Measurements from ENCODE around the gene MAP3K4. TPM values are rescaled to one million over a fixed set of nuclear protein-coding genes. Genes with fewer than 3 reads are reported as not detected.

MAP3K4 gene
- total RNA-seq, 4 donors from 2014 or later = 17.2 to 35.2 (median 23.7) TPM

- intact Hi-C loops (cut with DNase I; ENCODE audit: low total_unique reads) (no loop called here), in situ Hi-C loops (cut with MboI; ENCODE audit: low pct_ligation_motif_present in 1 of 4, low pct_unique_long_range_greater_than_20kb in 1 of 4, low sequenced_read_pairs in 3 of 4) (no loop called here)
- DNase-seq = no peak
- Histone ChIP-seq H3K27ac (no peak overlapping the region), H3K4me1 (no peaks in the 10 kb centered on the region), H3K4me3 (no peak overlapping the region), H3K9me3 (no peaks in the 10 kb centered on the region), H3K36me3 (no peaks in the 10 kb centered on the region), H3K27me3 (no peaks in the 10 kb centered on the region)
- 60 to 69% methylated on average over 2 of the region's 2 CpGs for WGBS, 2 donors (ENCODE audit: low coverage in 1 of 2)
- TF ChIP-seq CTCF (IDR thresholded peaks at IDR 0.05) (no peak), POLR2AphosphoS5 (IDR thresholded peaks at IDR 0.05) (no peak), POLR2A (IDR thresholded peaks at IDR 0.05) (no peak), EP300 (IDR thresholded peaks at IDR 0.05; ENCODE audit: low read depth) (no peak)
These were observed 42.0 kb upstream of the MAP3K4 start for GRCh38 chr6:160949531-160949930.

GRCh38 chr6:160950507-160950906 is 41.1 kb upstream of the MAP3K4 start:
- Histone ChIP-seq H3K4me1 (no peaks in the 10 kb centered on the region), H3K9me3 (no peaks in the 10 kb centered on the region), H3K27ac (no peak overlapping the region), H3K4me3 (no peak overlapping the region), H3K27me3 (no peaks in the 10 kb centered on the region), H3K36me3 (no peaks in the 10 kb centered on the region)
- TF ChIP-seq EP300 (IDR thresholded peaks at IDR 0.05; ENCODE audit: low read depth) (no peak), CTCF (IDR thresholded peaks at IDR 0.05) (no peak), POLR2AphosphoS5 (IDR thresholded peaks at IDR 0.05) (no peak), POLR2A (IDR thresholded peaks at IDR 0.05) (no peak)
- DNase-seq = no peak
- WGBS, 2 donors (ENCODE audit: low coverage in 1 of 2) = 37 to 53% methylated on average over 4 of the region's 4 CpGs
- in situ Hi-C loops (cut with MboI; ENCODE audit: low pct_ligation_motif_present in 1 of 4, low pct_unique_long_range_greater_than_20kb in 1 of 4, low sequenced_read_pairs in 3 of 4) (no loop called here), intact Hi-C loops (cut with DNase I; ENCODE audit: low total_unique reads) (loop anchor here (5.0 kb wide), 1 partner anchor 1912 kb away; no protein-coding TSS in a partner anchor)

- H3K4me3 ChIP-seq = no peak overlapping the region
- no peak for DNase-seq
- H3K27ac ChIP-seq = no peak overlapping the region
- no peak for TF ChIP-seq EP300 (IDR thresholded peaks at IDR 0.05; ENCODE audit: low read depth)
- no peak for TF ChIP-seq POLR2AphosphoS5 (IDR thresholded peaks at IDR 0.05)
- TF ChIP-seq POLR2A (IDR thresholded peaks at IDR 0.05) = no peak
- no peak for TF ChIP-seq CTCF (IDR thresholded peaks at IDR 0.05)
- intact Hi-C loops (cut with DNase I; ENCODE audit: low total_unique reads) = loop anchor here (5.0 kb wide), 1 partner anchor 1911 kb away; no protein-coding TSS in a partner anchor
- WGBS, 2 donors (ENCODE audit: low coverage in 1 of 2) = 64 to 86% methylated on average over 3 to 13 of the region's 13 CpGs
- H3K4me1 ChIP-seq = no peaks in the 10 kb centered on the region
- in situ Hi-C loops (cut with MboI; ENCODE audit: low pct_ligation_motif_present in 1 of 4, low pct_unique_long_range_greater_than_20kb in 1 of 4, low sequenced_read_pairs in 3 of 4) = no loop called here
- H3K27me3 ChIP-seq = peaks cover 7% of the 10 kb centered on the region
- H3K36me3 ChIP-seq = no peaks in the 10 kb centered on the region
- no peaks in the 10 kb centered on the region for H3K9me3 ChIP-seq
These were observed 40.2 kb upstream of the MAP3K4 start for GRCh38 chr6:160951187-160952030.

- no peak overlapping the region for H3K27ac ChIP-seq
- intact Hi-C loops (cut with DNase I; ENCODE audit: low total_unique reads) = loop anchor here (5.0 kb wide), 1 partner anchor 1910 kb away; no protein-coding TSS in a partner anchor
- H3K36me3 ChIP-seq = no peaks in the 10 kb centered on the region
- DNase-seq = no peak
- H3K9me3 ChIP-seq = no peaks in the 10 kb centered on the region
- no peaks in the 10 kb centered on the region for H3K4me1 ChIP-seq
- WGBS, 2 donors (ENCODE audit: low coverage in 1 of 2) = 66 to 67% methylated on average over 5 to 11 of the region's 11 CpGs
- H3K27me3 ChIP-seq = peaks cover 7% of the 10 kb centered on the region
- TF ChIP-seq EP300 (IDR thresholded peaks at IDR 0.05; ENCODE audit: low read depth) (no peak), POLR2AphosphoS5 (IDR thresholded peaks at IDR 0.05) (no peak)
- no peak overlapping the region for H3K4me3 ChIP-seq
- in situ Hi-C loops (cut with MboI; ENCODE audit: low pct_ligation_motif_present in 1 of 4, low pct_unique_long_range_greater_than_20kb in 1 of 4, low sequenced_read_pairs in 3 of 4) = no loop called here
These were observed 38.8 kb upstream of the MAP3K4 start for GRCh38 chr6:160952633-160953281.
